Prostate gland (tissue), 2 donors: ENCODE results near the gene DPH3.

Experiments used
- POLR2AphosphoS5 ChIP-seq: sonication (generic); formaldehyde crosslinking; IDR thresholded peaks from one replicate; pipeline ENCODE4 v1.6.1; 2017; ENCODE audit warnings: antibody characterized with exemption
- TF ChIP-seq, protein P1 (sequence below), 4 experiments: fragments of 200-600 bp in 2 of 4; fragments of 450-650 bp in 2 of 4; sonication (generic) in 2 of 4; IDR thresholded peaks; 1 replicate in 3 of 4; 2 replicates in 1 of 4; pipeline ENCODE4 v1.5.1; 2016 to 2019; ENCODE audit warnings: antibody characterized with exemption in 4 of 4, mild to moderate bottlenecking in 2 of 4, moderate library complexity in 2 of 4

DNA sequence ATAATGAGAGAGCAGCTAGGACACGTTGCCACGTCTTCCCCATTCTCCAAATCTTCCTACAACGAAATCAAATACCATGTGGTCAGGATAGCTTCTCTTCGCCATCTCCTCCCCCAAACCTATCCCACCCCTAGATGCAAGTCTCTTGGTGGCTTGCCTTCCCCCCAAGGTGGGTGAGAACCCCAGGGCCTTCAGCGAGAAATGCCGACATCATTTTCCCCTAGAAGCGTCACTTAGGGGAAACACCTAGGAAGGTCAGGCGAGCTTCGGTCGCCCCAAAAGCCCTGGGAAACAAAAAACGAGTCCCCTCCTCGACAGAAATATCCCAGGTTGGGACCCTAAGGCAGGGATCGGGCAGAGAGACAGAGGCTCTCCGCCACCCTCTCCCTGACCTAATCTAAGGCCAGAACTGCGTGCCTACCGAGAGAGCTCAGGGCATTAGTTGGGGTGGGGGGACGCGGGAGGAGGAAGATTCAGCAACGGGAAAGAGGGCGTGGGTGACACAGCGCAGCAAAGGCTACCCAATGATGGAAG lies 502 bp downstream of the DPH3 start:
- TF ChIP-seq, protein P1, sequence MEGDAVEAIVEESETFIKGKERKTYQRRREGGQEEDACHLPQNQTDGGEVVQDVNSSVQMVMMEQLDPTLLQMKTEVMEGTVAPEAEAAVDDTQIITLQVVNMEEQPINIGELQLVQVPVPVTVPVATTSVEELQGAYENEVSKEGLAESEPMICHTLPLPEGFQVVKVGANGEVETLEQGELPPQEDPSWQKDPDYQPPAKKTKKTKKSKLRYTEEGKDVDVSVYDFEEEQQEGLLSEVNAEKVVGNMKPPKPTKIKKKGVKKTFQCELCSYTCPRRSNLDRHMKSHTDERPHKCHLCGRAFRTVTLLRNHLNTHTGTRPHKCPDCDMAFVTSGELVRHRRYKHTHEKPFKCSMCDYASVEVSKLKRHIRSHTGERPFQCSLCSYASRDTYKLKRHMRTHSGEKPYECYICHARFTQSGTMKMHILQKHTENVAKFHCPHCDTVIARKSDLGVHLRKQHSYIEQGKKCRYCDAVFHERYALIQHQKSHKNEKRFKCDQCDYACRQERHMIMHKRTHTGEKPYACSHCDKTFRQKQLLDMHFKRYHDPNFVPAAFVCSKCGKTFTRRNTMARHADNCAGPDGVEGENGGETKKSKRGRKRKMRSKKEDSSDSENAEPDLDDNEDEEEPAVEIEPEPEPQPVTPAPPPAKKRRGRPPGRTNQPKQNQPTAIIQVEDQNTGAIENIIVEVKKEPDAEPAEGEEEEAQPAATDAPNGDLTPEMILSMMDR (IDR thresholded peaks at IDR 0.05) = no peak
- no peak for TF ChIP-seq POLR2AphosphoS5
